Measurements from ENCODE around the gene USP3. TPM values are rescaled to one million over a fixed set of nuclear protein-coding genes. Genes with fewer than 3 reads are reported as not detected.

The USP3 gene
- total and polyA plus RNA-seq, 9 donors, result 21.1 to 76.0 (median 60.1) TPM

GRCh38 chr15:63623232-63623969, 119.0 kb downstream of the USP3 start:
- no peaks in the 10 kb centered on the region for H3K36me3 ChIP-seq
- H3K4me1 ChIP-seq (ENCODE audit: insufficient read depth), result no peaks in the 10 kb centered on the region
- H3K27me3 ChIP-seq, result no peaks in the 10 kb centered on the region
- DNase-seq, result no peak
- TF ChIP-seq, protein P1, sequence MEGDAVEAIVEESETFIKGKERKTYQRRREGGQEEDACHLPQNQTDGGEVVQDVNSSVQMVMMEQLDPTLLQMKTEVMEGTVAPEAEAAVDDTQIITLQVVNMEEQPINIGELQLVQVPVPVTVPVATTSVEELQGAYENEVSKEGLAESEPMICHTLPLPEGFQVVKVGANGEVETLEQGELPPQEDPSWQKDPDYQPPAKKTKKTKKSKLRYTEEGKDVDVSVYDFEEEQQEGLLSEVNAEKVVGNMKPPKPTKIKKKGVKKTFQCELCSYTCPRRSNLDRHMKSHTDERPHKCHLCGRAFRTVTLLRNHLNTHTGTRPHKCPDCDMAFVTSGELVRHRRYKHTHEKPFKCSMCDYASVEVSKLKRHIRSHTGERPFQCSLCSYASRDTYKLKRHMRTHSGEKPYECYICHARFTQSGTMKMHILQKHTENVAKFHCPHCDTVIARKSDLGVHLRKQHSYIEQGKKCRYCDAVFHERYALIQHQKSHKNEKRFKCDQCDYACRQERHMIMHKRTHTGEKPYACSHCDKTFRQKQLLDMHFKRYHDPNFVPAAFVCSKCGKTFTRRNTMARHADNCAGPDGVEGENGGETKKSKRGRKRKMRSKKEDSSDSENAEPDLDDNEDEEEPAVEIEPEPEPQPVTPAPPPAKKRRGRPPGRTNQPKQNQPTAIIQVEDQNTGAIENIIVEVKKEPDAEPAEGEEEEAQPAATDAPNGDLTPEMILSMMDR (IDR thresholded peaks at IDR 0.05), result no peak
- no peak for TF ChIP-seq EP300 (IDR thresholded peaks at IDR 0.05)
- H3K27ac ChIP-seq, result no peak overlapping the region
- no peaks in the 10 kb centered on the region for H3K9me3 ChIP-seq
- no peak overlapping the region for H3K4me3 ChIP-seq
- 95 to 97% (median 96%) methylated on average over 8 of the region's 8 CpGs for WGBS, 3 donors
- intact Hi-C loops (cut with DNase I), result loop anchor here in 1 of 4 donors (10.0 kb wide), 1 partner anchor 441 kb away; no protein-coding TSS in a partner anchor

- H3K9me3 ChIP-seq, result no peaks in the 10 kb centered on the region
- DNase-seq, result no peak
- no peaks in the 10 kb centered on the region for H3K27me3 ChIP-seq
- H3K36me3 ChIP-seq, result no peaks in the 10 kb centered on the region
- no peak overlapping the region for H3K4me3 ChIP-seq
- no peak for TF ChIP-seq EP300 (IDR thresholded peaks at IDR 0.05)
- TF ChIP-seq POLR2A (IDR thresholded peaks at IDR 0.05), result no peak
- TF ChIP-seq, protein P1 (IDR thresholded peaks at IDR 0.05), result no peak
- no peaks in the 10 kb centered on the region for H3K4me1 ChIP-seq (ENCODE audit: insufficient read depth)
- whole genome bisulfite sequencing, 3 donors, result 96 to 100% (median 100%) methylated on average over 1 of the region's 1 CpG
- intact Hi-C loops (cut with DNase I), result loop anchor here in 1 of 4 donors (10.0 kb wide), 1 partner anchor 438 kb away; no protein-coding TSS in a partner anchor
- H3K27ac ChIP-seq, result no peak overlapping the region
These were observed 122.6 kb downstream of the USP3 start for GRCh38 chr15:63626955-63627354.

DNA sequence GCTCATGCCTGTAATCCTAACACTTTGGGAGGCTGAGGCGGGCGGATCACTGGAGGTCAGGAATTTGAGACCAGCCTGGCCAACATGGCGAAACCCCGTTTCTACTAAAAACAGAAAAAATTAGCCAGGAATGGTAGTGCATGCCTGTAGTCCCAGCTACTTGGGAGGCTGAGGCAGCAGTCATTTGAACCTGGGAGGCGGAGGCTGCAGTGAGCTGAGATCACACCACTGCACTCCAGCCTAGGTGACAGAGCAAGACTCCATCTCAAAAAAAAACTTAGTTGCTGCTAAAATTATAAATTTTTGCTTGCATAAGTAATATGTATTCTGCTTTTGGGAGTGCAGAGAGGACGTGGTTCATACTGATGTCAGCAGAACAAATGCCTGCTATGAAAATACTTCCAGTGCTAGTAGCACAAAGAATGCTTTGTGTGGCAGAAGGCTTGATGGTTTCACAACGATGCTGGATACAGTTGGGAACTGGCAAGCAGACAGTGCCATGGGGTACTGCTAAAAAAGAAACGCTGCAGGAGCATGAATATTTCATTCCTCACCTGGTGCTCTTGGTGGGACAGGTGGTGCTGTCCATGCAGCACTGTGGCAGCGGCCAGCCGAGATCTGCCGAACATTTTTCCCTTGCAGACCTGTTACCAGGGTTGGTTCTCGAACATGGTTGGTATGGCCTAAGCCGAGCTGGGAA, 123.9 kb downstream of the USP3 start:
- H3K4me1 ChIP-seq (ENCODE audit: insufficient read depth), result no peaks in the 10 kb centered on the region
- no peak for DNase-seq
- H3K4me3 ChIP-seq, result no peak overlapping the region
- intact Hi-C loops (cut with DNase I), result loop anchor here in 1 of 4 donors (10.0 kb wide), 1 partner anchor 437 kb away; no protein-coding TSS in a partner anchor
- no peaks in the 10 kb centered on the region for H3K9me3 ChIP-seq
- H3K27ac ChIP-seq, result no peak overlapping the region
- no peak for TF ChIP-seq POLR2A (IDR thresholded peaks at IDR 0.05)
- H3K36me3 ChIP-seq, result no peaks in the 10 kb centered on the region
- 91 to 92% (median 92%) methylated on average over 13 of the region's 13 CpGs for WGBS, 3 donors
- no peaks in the 10 kb centered on the region for H3K27me3 ChIP-seq

DNA sequence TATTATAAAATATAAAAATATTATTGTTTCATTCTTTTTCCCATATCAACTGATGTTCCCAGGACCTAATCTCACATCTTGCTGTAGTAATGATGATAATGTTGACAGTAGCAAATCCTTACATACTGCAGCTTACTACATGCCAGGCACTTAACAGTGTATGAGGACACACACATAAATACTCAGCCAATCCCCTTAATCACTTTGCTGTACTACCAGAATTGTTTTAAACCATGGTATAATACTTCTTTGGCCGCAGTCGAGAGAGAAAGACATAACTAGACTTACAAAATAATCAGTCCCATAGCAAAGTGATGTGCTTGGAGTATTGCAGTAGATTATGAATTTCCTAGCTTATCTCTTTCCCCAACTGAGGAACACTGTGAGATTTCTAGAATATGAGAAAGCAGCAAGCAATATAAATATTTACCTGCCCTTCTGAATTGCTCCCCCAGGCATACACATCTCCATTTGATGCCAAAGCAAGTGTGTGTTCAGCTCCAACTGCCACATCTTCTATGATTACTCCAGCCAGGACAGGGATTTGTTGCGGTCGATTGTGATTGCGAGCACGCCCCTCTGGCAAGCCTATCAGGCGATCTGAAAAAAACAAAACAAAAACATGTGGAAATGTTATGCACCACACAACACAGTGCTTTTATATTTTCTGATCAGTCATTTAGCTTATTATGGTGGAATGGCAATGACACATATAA, 125.8 kb downstream of the USP3 start:
- Histone ChIP-seq H3K9me3 (no peaks in the 10 kb centered on the region), H3K4me3 (no peak overlapping the region), H3K27ac (no peak overlapping the region), H3K4me1 (ENCODE audit: insufficient read depth) (no peaks in the 10 kb centered on the region), H3K36me3 (no peaks in the 10 kb centered on the region), H3K27me3 (no peaks in the 10 kb centered on the region)
- intact Hi-C loops (cut with DNase I), result no loop called here
- 68 to 86% (median 80%) methylated on average over 7 of the region's 7 CpGs for whole genome bisulfite sequencing, 3 donors
- no peak for DNase-seq
- TF ChIP-seq EP300 (IDR thresholded peaks at IDR 0.05) (no peak), POLR2A (IDR thresholded peaks at IDR 0.05) (no peak)
- TF ChIP-seq, protein P1 (IDR thresholded peaks at IDR 0.05), result no peak
